Lower leg skin (tissue), 4 donors: ENCODE results near the gene VEGFB. TPM values are rescaled to one million over a fixed set of nuclear protein-coding genes. Genes with fewer than 3 reads are reported as not detected.
A peak's percentile ranks its signal among the peaks of the same experiment; 100 is the strongest.
"Not testable (repeated sequence)": the region's sequence is repeated elsewhere in the genome, so short reads cannot be mapped to it uniquely, and the experiment has no call there.

ENCODE experiments used
- DNase-seq, 2 donors: peaks; one replicate each; pipeline ENCODE4 v3.0.0-alpha.2; 2019; ENCODE audit warnings: low spot score in 2 of 2
- H3K4me3 ChIP-seq: fragments of 200-600 bp; sonication (generic); 2 replicates; pipeline ENCODE4 v1.5.1; 2017; ENCODE audit warnings: mild to moderate bottlenecking, low read depth; ENCODE audit not compliant: poor library complexity, severe bottlenecking
- POLR2A ChIP-seq, 2 donors: fragments of 450-650 bp; IDR thresholded peaks; one replicate each; pipeline ENCODE4 v1.6.1; 2016 to 2017; ENCODE audit warnings: antibody characterized with exemption in 2 of 2, mild to moderate bottlenecking in 1 of 2, moderate library complexity in 1 of 2
- WGBS, 2 donors: methylation state at CpG; one replicate each; pipeline ENCODE4 v1.1.5; 2018; 5-methylcytosine and 5-hydroxymethylcytosine counted together
- intact Hi-C: fragments of 100-400 bp; cut with DNase I; formaldehyde crosslinking; loops from one replicate; pipeline ENCODE4 v1.15.0; 2023; ENCODE audit warnings: low total_unique reads
- total RNA-seq, 4 donors: library from RNA; depleted of rRNA; stranded (reverse); fragments of >200 nt; gene quantifications; one replicate each; pipeline ENCODE4 v1.1.0, GENCODE V29; 2016
- TF ChIP-seq, protein P1 (sequence below), 3 donors: fragments of 450-650 bp; IDR thresholded peaks; one replicate each; pipeline ENCODE4 v1.5.1; 2016; ENCODE audit warnings: antibody characterized with exemption in 3 of 3, mild to moderate bottlenecking in 3 of 3, moderate library complexity in 2 of 3

Gene VEGFB
- total RNA-seq, 4 donors from 2014 or later: 45.9 to 71.2 (median 65.6) TPM

DNA sequence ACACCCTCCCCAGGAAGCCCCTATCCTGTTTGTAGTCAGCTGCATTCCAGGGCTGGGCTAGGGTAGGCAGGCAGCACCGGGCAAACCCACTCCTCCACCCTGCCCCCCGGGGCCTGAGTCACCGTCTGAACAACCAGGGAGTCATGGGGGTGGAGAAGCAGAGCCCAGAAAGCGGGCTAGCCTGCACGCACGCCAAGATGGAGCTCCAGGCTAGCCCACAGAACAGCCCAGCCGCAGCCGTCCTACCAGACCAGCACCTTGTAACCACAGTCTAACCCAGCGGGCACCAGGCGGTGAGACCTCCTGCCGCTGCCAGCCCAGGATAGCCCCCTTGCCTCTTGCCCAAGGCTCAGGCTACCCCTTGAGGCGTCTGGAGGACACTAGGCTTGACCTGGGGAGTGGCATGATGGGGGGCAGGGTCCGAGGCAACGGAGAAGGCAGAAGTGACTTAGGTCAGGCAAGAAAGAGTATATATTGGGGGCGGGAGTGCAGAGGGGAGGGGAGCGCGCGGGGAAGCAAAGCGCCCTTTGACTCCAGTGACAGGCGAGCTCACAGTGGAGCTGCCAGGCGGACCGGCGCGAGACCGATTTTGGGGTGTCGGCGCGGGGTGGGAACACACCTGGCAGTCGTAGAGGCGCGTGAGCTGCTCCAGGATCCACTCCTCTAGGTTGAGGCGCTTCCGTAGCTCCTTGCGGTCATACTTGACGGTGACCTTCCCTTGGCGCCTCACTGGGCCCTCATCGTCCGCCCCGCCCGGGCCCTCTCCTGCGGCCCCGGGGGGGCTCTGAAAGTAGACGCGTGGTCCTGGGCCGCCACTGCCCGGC is 11.6 kb downstream of the VEGFB start:
- TF ChIP-seq, protein P1, sequence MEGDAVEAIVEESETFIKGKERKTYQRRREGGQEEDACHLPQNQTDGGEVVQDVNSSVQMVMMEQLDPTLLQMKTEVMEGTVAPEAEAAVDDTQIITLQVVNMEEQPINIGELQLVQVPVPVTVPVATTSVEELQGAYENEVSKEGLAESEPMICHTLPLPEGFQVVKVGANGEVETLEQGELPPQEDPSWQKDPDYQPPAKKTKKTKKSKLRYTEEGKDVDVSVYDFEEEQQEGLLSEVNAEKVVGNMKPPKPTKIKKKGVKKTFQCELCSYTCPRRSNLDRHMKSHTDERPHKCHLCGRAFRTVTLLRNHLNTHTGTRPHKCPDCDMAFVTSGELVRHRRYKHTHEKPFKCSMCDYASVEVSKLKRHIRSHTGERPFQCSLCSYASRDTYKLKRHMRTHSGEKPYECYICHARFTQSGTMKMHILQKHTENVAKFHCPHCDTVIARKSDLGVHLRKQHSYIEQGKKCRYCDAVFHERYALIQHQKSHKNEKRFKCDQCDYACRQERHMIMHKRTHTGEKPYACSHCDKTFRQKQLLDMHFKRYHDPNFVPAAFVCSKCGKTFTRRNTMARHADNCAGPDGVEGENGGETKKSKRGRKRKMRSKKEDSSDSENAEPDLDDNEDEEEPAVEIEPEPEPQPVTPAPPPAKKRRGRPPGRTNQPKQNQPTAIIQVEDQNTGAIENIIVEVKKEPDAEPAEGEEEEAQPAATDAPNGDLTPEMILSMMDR (IDR thresholded peaks at IDR 0.05): no peak
- TF ChIP-seq POLR2A (IDR thresholded peaks at IDR 0.05): no peak
- 1 to 2% methylated on average over 30 to 34 of the region's 46 CpGs for WGBS, 2 donors
- peak overlapping the region; percentile 74 for H3K4me3 ChIP-seq
- intact Hi-C loops: no loop called here
- peak; percentile 90 to 98 for DNase-seq

DNA sequence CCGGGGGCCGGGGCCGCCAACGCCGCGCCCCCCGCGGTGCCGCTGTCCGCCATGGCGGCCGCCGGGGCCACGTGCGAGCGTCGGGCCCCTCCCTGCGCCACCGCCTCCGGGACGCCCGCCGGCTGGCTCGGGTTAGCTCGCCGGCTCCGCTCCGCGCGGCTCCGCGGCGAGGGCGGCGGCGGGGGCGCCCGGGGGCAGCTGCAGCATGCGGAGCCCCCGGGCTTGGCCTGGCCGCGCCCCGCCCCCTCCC is 12.2 kb downstream of the VEGFB start:
- H3K4me3 ChIP-seq: peak overlapping the region; percentile 74
- DNase-seq, intact Hi-C loops: not testable (repeated sequence)
- no CpG with 5 or more reads among the region's 43 CpGs for WGBS, 2 donors

DNA sequence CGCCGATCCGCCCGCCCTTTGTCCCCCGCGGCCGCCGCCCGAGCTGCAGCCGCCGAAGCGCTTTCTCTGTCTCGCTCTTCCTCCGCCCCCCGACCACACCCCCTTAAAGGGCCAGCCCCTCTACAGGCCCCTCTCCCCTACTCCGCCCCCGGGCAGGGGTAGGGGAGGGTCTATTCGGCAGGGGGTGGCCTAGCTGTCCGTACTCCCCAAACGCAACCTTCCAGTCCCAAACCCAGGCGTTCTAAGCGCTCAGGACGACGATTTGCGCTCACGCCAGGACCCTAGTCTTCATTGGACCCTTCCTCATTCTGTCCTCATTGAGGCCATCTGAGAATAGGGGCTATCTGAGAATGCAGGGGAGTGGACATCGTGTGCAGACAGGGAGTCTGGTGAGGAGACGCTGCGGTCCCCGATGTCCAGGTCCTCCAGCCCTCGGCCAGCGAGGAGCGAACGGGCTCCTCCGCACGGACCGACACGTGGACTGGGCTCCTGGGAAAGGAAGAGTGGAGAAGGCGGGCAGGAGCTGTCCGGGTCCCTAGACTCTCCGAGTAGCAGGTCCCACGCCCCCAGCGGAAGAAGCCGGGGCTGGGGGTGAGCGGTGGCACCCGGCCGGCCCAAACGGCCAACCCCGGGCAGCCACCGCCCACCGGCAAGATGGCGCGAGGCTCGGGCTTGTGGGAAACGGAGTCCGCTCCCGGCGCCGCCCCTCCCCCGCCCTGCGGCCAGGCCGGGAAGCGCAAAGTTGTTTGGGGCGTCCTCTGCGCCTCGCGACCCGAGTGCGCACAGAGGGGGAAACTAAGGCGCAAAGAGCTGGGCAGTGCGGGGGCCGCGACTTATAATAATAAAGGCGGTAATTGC is 12.7 kb downstream of the VEGFB start, which contains the start of gene PPP1R14B:
Gene PPP1R14B, minus strand, starts transcription at position 73 of the 858 bp plus-strand sequence. CDS start 270 bp downstream, outside the sequence.
- peak within 1 kb of the TSS; percentile 74 for H3K4me3 ChIP-seq
- peak; percentile 85 to 98 for DNase-seq
- TF ChIP-seq POLR2A (IDR thresholded peaks at IDR 0.05): no peak
- TF ChIP-seq, protein P1 (IDR thresholded peaks at IDR 0.05): no peak
- WGBS, 2 donors: 0 to 1% methylated on average over 18 to 67 of the region's 74 CpGs
- intact Hi-C loops: no loop called here

DNA sequence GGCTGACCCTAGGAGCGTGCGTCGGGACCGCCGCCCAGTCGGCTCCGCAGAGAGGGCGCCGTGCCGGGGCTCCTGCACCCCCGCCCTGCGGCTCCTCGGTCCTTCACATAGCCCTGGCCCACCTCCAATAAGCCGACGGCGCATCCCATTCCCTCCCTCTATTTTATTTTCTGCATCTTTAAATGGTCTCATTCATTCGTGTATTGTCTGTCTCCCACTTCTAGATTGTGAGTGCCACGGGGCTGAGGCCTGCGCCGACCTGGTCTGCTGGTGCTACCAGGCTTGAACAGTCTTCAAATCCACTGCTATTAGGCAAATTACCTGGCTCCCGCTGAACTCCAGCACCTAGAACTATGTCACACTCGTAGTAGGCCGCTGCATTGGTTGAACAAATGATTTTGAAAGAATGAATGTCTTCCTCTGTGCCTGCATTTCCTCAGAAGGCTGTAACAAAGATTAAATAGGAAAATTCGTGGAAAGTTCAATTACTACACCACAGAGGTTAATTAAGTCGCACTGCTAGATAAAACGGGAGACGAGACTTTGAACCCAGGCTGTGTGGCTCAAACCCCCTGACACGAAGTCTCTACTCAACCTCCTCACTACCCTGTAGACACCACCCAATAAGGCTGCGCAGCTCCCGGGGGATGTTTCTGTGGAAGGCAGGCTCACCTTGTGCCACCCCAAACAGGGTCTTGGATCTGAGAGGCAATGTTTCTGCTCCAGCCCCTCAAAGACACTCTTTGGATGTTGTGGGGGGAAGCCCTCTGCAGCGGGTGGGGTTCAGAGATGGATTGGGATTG is 13.5 kb downstream of the VEGFB start:
- 35 to 40% methylated on average over 31 of the region's 31 CpGs for WGBS, 2 donors

GRCh38 chr11:64248578-64248977 is 14.2 kb downstream of the VEGFB start:
- TF ChIP-seq, protein P1 (IDR thresholded peaks at IDR 0.05): no peak
- no peak for TF ChIP-seq POLR2A (IDR thresholded peaks at IDR 0.05)
- no peak overlapping the region for H3K4me3 ChIP-seq
- intact Hi-C loops: no loop called here
- WGBS, 2 donors: 56 to 84% methylated on average over 6 to 7 of the region's 7 CpGs
- DNase-seq: no peak

More for the DNA sequence above, 13.5 kb downstream of the VEGFB start:
- no peak overlapping the region for H3K4me3 ChIP-seq
- TF ChIP-seq, protein P1 (IDR thresholded peaks at IDR 0.05): no peak
- no peak for TF ChIP-seq POLR2A (IDR thresholded peaks at IDR 0.05)
- intact Hi-C loops: no loop called here
- DNase-seq: no peak
